Neural cell (in vitro differentiated cells): Measurements from ENCODE around the gene MYBBP1A. TPM values are rescaled to one million over a fixed set of nuclear protein-coding genes. Genes with fewer than 3 reads are reported as not detected.

Experiments
- H2AFZ ChIP-seq: fragments of 200-600, 300-800 bp; sonication (generic), shearing (Covaris generic); 2 replicates; pipeline ENCODE4 v1.6.0; 2014; ENCODE audit warnings: low read depth, mild to moderate bottlenecking, antibody characterized with exemption, low read length, moderate library complexity
- H3F3A ChIP-seq: fragments of 200-600 bp; shearing (Covaris generic); 2 replicates; pipeline ENCODE4 v1.6.1; 2016; ENCODE audit warnings: mild to moderate bottlenecking, moderate library complexity, mixed read lengths, antibody characterized with exemption, low read length; ENCODE audit not compliant: insufficient read depth, poor library complexity, severe bottlenecking
- H3K27ac ChIP-seq: fragments of 200-600, 300-800 bp; sonication (generic), shearing (Covaris generic); 2 replicates; pipeline ENCODE4 v1.5.1; 2014; ENCODE audit warnings: mild to moderate bottlenecking, low read length, moderate library complexity
- H3K27me3 ChIP-seq: fragments of 300-800, 200-600 bp; sonication (generic), shearing (Covaris generic); 2 replicates; pipeline ENCODE4 v1.6.0; 2014; ENCODE audit warnings: mild to moderate bottlenecking, low read depth, low read length, moderate library complexity; ENCODE audit not compliant: insufficient read depth
- H3K36me3 ChIP-seq: fragments of 300-800, 200-600 bp; sonication (generic), shearing (Covaris generic); 2 replicates; pipeline ENCODE4 v1.5.1; 2014; ENCODE audit warnings: mild to moderate bottlenecking, antibody characterized with exemption, low read length, moderate library complexity; ENCODE audit not compliant: insufficient read depth
- H3K4me2 ChIP-seq: fragments of 300-800, 200-600 bp; sonication (generic), shearing (Covaris generic); 2 replicates; pipeline ENCODE4 v1.6.0; 2014; ENCODE audit warnings: mild to moderate bottlenecking, low read length
- H3K4me3 ChIP-seq: fragments of 300-800, 200-600 bp; sonication (generic), shearing (Covaris generic); 2 replicates; pipeline ENCODE4 v1.5.1; 2014; ENCODE audit warnings: mild to moderate bottlenecking, low read length, moderate library complexity
- H3K79me2 ChIP-seq: fragments of 200-600 bp; shearing (Covaris generic); replicated peaks from 2 replicates; pipeline ENCODE4 v1.6.0; 2014; ENCODE audit warnings: mild to moderate bottlenecking, low read length, moderate library complexity; ENCODE audit not compliant: insufficient read depth
- H3K9ac ChIP-seq: fragments of 300-800, 200-600 bp; sonication (generic), shearing (Covaris generic); 2 replicates; pipeline ENCODE4 v1.6.1; 2016; ENCODE audit warnings: mild to moderate bottlenecking, low read length, mixed read lengths
- H3K9me2 ChIP-seq: fragments of 200-600 bp; shearing (Covaris generic); 2 replicates; pipeline ENCODE4 v1.6.1; 2016; ENCODE audit warnings: mild to moderate bottlenecking, low read length, mixed read lengths; ENCODE audit not compliant: insufficient read depth
- H3K9me3 ChIP-seq: fragments of 200-600, 300-800 bp; sonication (generic), shearing (Covaris generic); 2 replicates; pipeline ENCODE4 v1.6.1; 2016; ENCODE audit warnings: mild to moderate bottlenecking, mixed run types, low read length, moderate library complexity, mixed read lengths
- H4K20me1 ChIP-seq: fragments of 200-600 bp; shearing (Covaris generic); 2 replicates; pipeline ENCODE4 v1.6.1; 2016; ENCODE audit warnings: mild to moderate bottlenecking, mixed run types; ENCODE audit not compliant: insufficient read depth
- CTCF ChIP-seq: fragments of 450-650 bp; IDR thresholded peaks from 2 replicates; pipeline ENCODE4 v1.5.1; 2014; ENCODE audit warnings: antibody characterized with exemption, mild to moderate bottlenecking, moderate library complexity; ENCODE audit not compliant: poor library complexity, severe bottlenecking
- EP300 ChIP-seq: fragments of 450-650 bp; conservative IDR thresholded peaks from 2 replicates; pipeline ENCODE4 v1.6.1; 2014; ENCODE audit warnings: antibody characterized with exemption, mild to moderate bottlenecking, moderate library complexity; ENCODE audit not compliant: poor library complexity, severe bottlenecking
- EZH2 ChIP-seq: fragments of 200-600, 300-800 bp; shearing (Covaris generic), sonication (generic); IDR thresholded peaks from 2 replicates; pipeline ENCODE4 v1.6.1; 2014; ENCODE audit warnings: antibody characterized with exemption, low read length, borderline replicate concordance, mild to moderate bottlenecking; ENCODE audit not compliant: insufficient read depth, poor library complexity, severe bottlenecking
- MXI1 ChIP-seq: fragments of 450-650 bp; conservative IDR thresholded peaks from 2 replicates; pipeline ENCODE4 v1.6.1; 2014; ENCODE audit warnings: antibody characterized with exemption, mild to moderate bottlenecking; ENCODE audit not compliant: poor library complexity, severe bottlenecking
- POLR2AphosphoS5 ChIP-seq: IDR thresholded peaks from 2 replicates; pipeline ENCODE4 v1.6.1; 2012
- RAD21 ChIP-seq: fragments of 450-650 bp; conservative IDR thresholded peaks from 2 replicates; pipeline ENCODE4 v1.6.1; 2014; ENCODE audit warnings: antibody characterized with exemption, mild to moderate bottlenecking, moderate library complexity
- REST ChIP-seq: IDR thresholded peaks from 2 replicates; pipeline ENCODE4 v1.6.1; 2012; ENCODE audit warnings: borderline replicate concordance
- SMC3 ChIP-seq: fragments of 450-650 bp; conservative IDR thresholded peaks from 2 replicates; pipeline ENCODE4 v1.6.1; 2014; ENCODE audit warnings: antibody characterized with exemption, mild to moderate bottlenecking, moderate library complexity; ENCODE audit not compliant: poor library complexity
- TAF1 ChIP-seq: IDR thresholded peaks from 2 replicates; pipeline ENCODE4 v1.6.1; 2012; ENCODE audit warnings: low read depth
- polyA plus RNA-seq: library from polyadenylated mRNA; depleted of rRNA; stranded (reverse); fragments of >200 nt; gene quantifications from 2 replicates; pipeline ENCODE4 v1.2.3, GENCODE V29; 2014

MYBBP1A gene
- polyA plus RNA-seq, 1 donor from 2014 or later = 15.6 TPM

GRCh38 chr17:4599505-4600281, 44.5 kb upstream of the MYBBP1A start:
- Histone ChIP-seq H3K79me2 (no peaks in the 10 kb centered on the region), H2AFZ (no peak overlapping the region), H4K20me1 (no peaks in the 10 kb centered on the region), H3K27me3 (no peaks in the 10 kb centered on the region), H3K4me3 (no peak overlapping the region), H3K27ac (no peak overlapping the region), H3K9me3 (no peaks in the 10 kb centered on the region), H3K4me2 (no peak overlapping the region), H3K9ac (no peak overlapping the region), H3K9me2 (no peaks in the 10 kb centered on the region), H3F3A (no peaks in the 10 kb centered on the region), H3K36me3 (no peaks in the 10 kb centered on the region)
- no peak for TF ChIP-seq EP300

GRCh38 chr17:4598776-4599504, 43.8 kb upstream of the MYBBP1A start:
- H4K20me1 ChIP-seq = no peaks in the 10 kb centered on the region
- H3K4me2 ChIP-seq = no peak overlapping the region
- TF ChIP-seq MXI1 (no peak), SMC3 (no peak)
- H2AFZ ChIP-seq = no peak overlapping the region
- no peaks in the 10 kb centered on the region for H3F3A ChIP-seq
- no peaks in the 10 kb centered on the region for H3K9me3 ChIP-seq
- no peaks in the 10 kb centered on the region for H3K9me2 ChIP-seq
- H3K9ac ChIP-seq = no peak overlapping the region
- H3K4me3 ChIP-seq = no peak overlapping the region
- no peaks in the 10 kb centered on the region for H3K79me2 ChIP-seq
- no peaks in the 10 kb centered on the region for H3K27me3 ChIP-seq
- H3K27ac ChIP-seq = no peak overlapping the region
- no peaks in the 10 kb centered on the region for H3K36me3 ChIP-seq

- no peak overlapping the region for H3K9ac ChIP-seq
- no peaks in the 10 kb centered on the region for H3F3A ChIP-seq
- TF ChIP-seq RAD21 (no peak), CTCF (no peak), SMC3 (no peak), EZH2 (no peak), TAF1 (no peak), MXI1 (no peak), REST (no peak), EP300 (no peak), POLR2AphosphoS5 (no peak)
- no peaks in the 10 kb centered on the region for H3K9me3 ChIP-seq
- no peak overlapping the region for H3K27ac ChIP-seq
- H4K20me1 ChIP-seq = no peaks in the 10 kb centered on the region
- H3K9me2 ChIP-seq = no peaks in the 10 kb centered on the region
- no peaks in the 10 kb centered on the region for H3K79me2 ChIP-seq
- H3K4me2 ChIP-seq = no peak overlapping the region
- no peak overlapping the region for H2AFZ ChIP-seq
- H3K4me3 ChIP-seq = no peak overlapping the region
- no peaks in the 10 kb centered on the region for H3K36me3 ChIP-seq
- H3K27me3 ChIP-seq = no peaks in the 10 kb centered on the region
Measured at GRCh38 chr17:4597975-4598374, 42.8 kb upstream of the MYBBP1A start.
